Panc1 (cell line): Measurements from ENCODE around the gene TLE5. TPM values are rescaled to one million over a fixed set of nuclear protein-coding genes. Genes with fewer than 3 reads are reported as not detected.

Experiments used
- ATAC-seq: fragments of 200-7000 bp; cut with Tn5 transposase; 2 replicates; pipeline ENCODE4 v1.9.1; 2020; ENCODE audit warnings: mild to moderate bottlenecking, moderate library complexity
- BruUV-seq: library from RNA; stranded (reverse); fragments of 400-500 nt; replicated peaks from 2 replicates; lab custom pipeline; 2021; lab: Mats Ljungman, UMichigan
- CTCF ChIA-PET: fragments of 300-600 bp; sonication (Branson Sonifier 250); formaldehyde crosslinking; loops from one replicate; lab custom pipeline; 2022; ENCODE audit warnings: antibody characterized with exemption; lab: Charles Lee
- POLR2A ChIA-PET: fragments of 300-600 bp; sonication (Branson Sonifier 250); formaldehyde crosslinking; loops from one replicate; lab custom pipeline; 2022; ENCODE audit warnings: antibody characterized with exemption; lab: Charles Lee
- DNase-seq: peaks from one replicate; pipeline ENCODE4 v3.0.0-alpha.2; 2010; ENCODE audit warnings: low read depth, low spot score
- H3K27ac ChIP-seq: 2 replicates; pipeline ENCODE4 v1.5.1; 2011; ENCODE audit warnings: mild to moderate bottlenecking, low read length, inconsistent platforms
- H3K27me3 ChIP-seq: fragments of 200-500 bp; sonication (Bioruptor generic); 2 replicates; pipeline ENCODE4 v1.6.0; 2014; ENCODE audit warnings: low read length, inconsistent platforms; ENCODE audit not compliant: control insufficient read depth, insufficient read depth
- H3K36me3 ChIP-seq: fragments of 200-500 bp; sonication (Bioruptor generic); 2 replicates; pipeline ENCODE4 v1.5.1; 2014; ENCODE audit warnings: inconsistent platforms, mild to moderate bottlenecking, low read length, moderate library complexity; ENCODE audit not compliant: control insufficient read depth, insufficient read depth
- H3K4me1 ChIP-seq: 2 replicates; pipeline ENCODE4 v1.5.1; 2011; ENCODE audit warnings: inconsistent platforms, mild to moderate bottlenecking, low read length, moderate library complexity; ENCODE audit not compliant: control insufficient read depth, insufficient read depth
- H3K4me3 ChIP-seq, 2 experiments: 2 replicates each; pipeline ENCODE4 v1.5.1; 2011 to 2012; ENCODE audit warnings: low read depth in 2 of 2, low read length in 2 of 2, mild to moderate bottlenecking in 2 of 2, inconsistent platforms in 1 of 2, moderate library complexity in 1 of 2
- H3K9me3 ChIP-seq: fragments of 200-500 bp; sonication (Bioruptor generic); 2 replicates; pipeline ENCODE4 v1.5.1; 2014; ENCODE audit warnings: low read depth, mild to moderate bottlenecking, inconsistent platforms, low read length, moderate library complexity; ENCODE audit not compliant: control insufficient read depth, insufficient read depth
- POLR2AphosphoS5 ChIP-seq: IDR thresholded peaks from 2 replicates; pipeline ENCODE4 v1.6.1; 2012; ENCODE audit warnings: mild to moderate bottlenecking, low read depth, low read length, moderate library complexity
- REST ChIP-seq, 2 experiments: IDR thresholded peaks; 2 replicates each; pipeline ENCODE4 v1.6.1; 2011 to 2012; ENCODE audit warnings: low read depth in 2 of 2, control low read depth in 1 of 2, low read length in 1 of 2, mild to moderate bottlenecking in 1 of 2, moderate library complexity in 1 of 2; ENCODE audit not compliant: insufficient read depth in 1 of 2
- SIN3A ChIP-seq: IDR thresholded peaks from 2 replicates; pipeline ENCODE4 v1.6.1; 2012; ENCODE audit warnings: low read depth, mild to moderate bottlenecking, low read length, moderate library complexity, borderline replicate concordance; ENCODE audit not compliant: insufficient read depth
- TCF7L2 ChIP-seq: IDR thresholded peaks from 2 replicates; pipeline ENCODE4 v1.6.1; 2011; ENCODE audit warnings: mild to moderate bottlenecking, low read depth, low read length, inconsistent platforms
- in situ Hi-C: cut with HindIII; loops from 2 replicates; pipeline ENCODE4 v1.10.0; 2016; ENCODE audit warnings: low sequenced_read_pairs, low pct_unique_long_range_greater_than_20kb
- intact Hi-C: fragments of 100-400 bp; cut with micrococcal nuclease; formaldehyde crosslinking; loops from one replicate; pipeline ENCODE4 v1.10.0; 2022; ENCODE audit not compliant: unreplicated experiment
- total RNA-seq: library from RNA; stranded (reverse); gene quantifications from one replicate; pipeline ENCODE4 v1.2.1, GENCODE V29; 2021; ENCODE audit not compliant: unreplicated experiment
- TF ChIP-seq, protein P1 (sequence below): fragments of 450-650 bp; IDR thresholded peaks from 2 replicates; pipeline ENCODE4 v1.5.1; 2017; ENCODE audit warnings: mild to moderate bottlenecking

The TLE5 gene
- total RNA-seq, 1 experiment from 2014 or later, result 287 TPM

GRCh38 chr19:3041327-3041726 is 21.0 kb downstream of the TLE5 start:
- intact Hi-C loops, result no loop called here
- BruUV-seq, result no TSS peak
- CTCF ChIA-PET, result no interaction called here

GRCh38 chr19:3039641-3040077 is 22.6 kb downstream of the TLE5 start:
- POLR2A ChIA-PET, result no interaction called here
- Histone ChIP-seq H3K36me3 (no peaks in the 10 kb centered on the region), H3K27ac (no peak overlapping the region), H3K4me1 (peaks cover 7% of the 10 kb centered on the region), H3K9me3 (no peaks in the 10 kb centered on the region), H3K4me3 (no peak overlapping the region), H3K27me3 (no peaks in the 10 kb centered on the region)
- intact Hi-C loops (no loop called here), in situ Hi-C loops (no loop called here)
- DNase-seq (no peak), ATAC-seq (no peak)
- no peak for TF ChIP-seq TCF7L2
- TF ChIP-seq POLR2AphosphoS5, result no peak
- TF ChIP-seq SIN3A, result no peak
- TF ChIP-seq REST (IDR thresholded peaks at IDR 0.05; ENCODE audit: insufficient read depth in 1 of 2, low read depth in 2 of 2, low read length in 1 of 2), result no peak
- TF ChIP-seq, protein P1, sequence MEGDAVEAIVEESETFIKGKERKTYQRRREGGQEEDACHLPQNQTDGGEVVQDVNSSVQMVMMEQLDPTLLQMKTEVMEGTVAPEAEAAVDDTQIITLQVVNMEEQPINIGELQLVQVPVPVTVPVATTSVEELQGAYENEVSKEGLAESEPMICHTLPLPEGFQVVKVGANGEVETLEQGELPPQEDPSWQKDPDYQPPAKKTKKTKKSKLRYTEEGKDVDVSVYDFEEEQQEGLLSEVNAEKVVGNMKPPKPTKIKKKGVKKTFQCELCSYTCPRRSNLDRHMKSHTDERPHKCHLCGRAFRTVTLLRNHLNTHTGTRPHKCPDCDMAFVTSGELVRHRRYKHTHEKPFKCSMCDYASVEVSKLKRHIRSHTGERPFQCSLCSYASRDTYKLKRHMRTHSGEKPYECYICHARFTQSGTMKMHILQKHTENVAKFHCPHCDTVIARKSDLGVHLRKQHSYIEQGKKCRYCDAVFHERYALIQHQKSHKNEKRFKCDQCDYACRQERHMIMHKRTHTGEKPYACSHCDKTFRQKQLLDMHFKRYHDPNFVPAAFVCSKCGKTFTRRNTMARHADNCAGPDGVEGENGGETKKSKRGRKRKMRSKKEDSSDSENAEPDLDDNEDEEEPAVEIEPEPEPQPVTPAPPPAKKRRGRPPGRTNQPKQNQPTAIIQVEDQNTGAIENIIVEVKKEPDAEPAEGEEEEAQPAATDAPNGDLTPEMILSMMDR, result no peak; the same call in 1 of the 2 replicates
- BruUV-seq, result no TSS peak
- CTCF ChIA-PET, result interaction anchor here (0.7 kb wide), 1 partner anchor 36 kb away, joined by 3 read pairs; no protein-coding TSS in a partner anchor

More at GRCh38 chr19:3041327-3041726, 21.0 kb downstream of the TLE5 start:
- H3K9me3 ChIP-seq, result no peaks in the 10 kb centered on the region
- in situ Hi-C loops, result no loop called here
- TF ChIP-seq, protein P1, result no peak
- TF ChIP-seq REST (IDR thresholded peaks at IDR 0.05; ENCODE audit: insufficient read depth in 1 of 2, low read depth in 2 of 2, low read length in 1 of 2), result no peak
- no peak for TF ChIP-seq TCF7L2
- TF ChIP-seq POLR2AphosphoS5, result no peak
- TF ChIP-seq SIN3A, result no peak
- H3K27me3 ChIP-seq, result no peaks in the 10 kb centered on the region
- no peak overlapping the region for H3K4me3 ChIP-seq
- DNase-seq (no peak), ATAC-seq (no peak)
- peaks cover 7% of the 10 kb centered on the region for H3K4me1 ChIP-seq
- POLR2A ChIA-PET, result no interaction called here
- no peaks in the 10 kb centered on the region for H3K36me3 ChIP-seq
- no peak overlapping the region for H3K27ac ChIP-seq
